GM21515 (cell line): ENCODE results near the gene DCAF12.
"Not testable (repeated sequence)": the region's sequence is repeated elsewhere in the genome, so short reads cannot be mapped to it uniquely, and the experiment has no call there.

ENCODE experiments used
- ATAC-seq: cut with Tn5 transposase; IDR thresholded peaks from one replicate; pipeline ENCODE4 v1.9.1; 2021; ENCODE audit not compliant: unreplicated experiment

DCAF12 gene

DNA sequence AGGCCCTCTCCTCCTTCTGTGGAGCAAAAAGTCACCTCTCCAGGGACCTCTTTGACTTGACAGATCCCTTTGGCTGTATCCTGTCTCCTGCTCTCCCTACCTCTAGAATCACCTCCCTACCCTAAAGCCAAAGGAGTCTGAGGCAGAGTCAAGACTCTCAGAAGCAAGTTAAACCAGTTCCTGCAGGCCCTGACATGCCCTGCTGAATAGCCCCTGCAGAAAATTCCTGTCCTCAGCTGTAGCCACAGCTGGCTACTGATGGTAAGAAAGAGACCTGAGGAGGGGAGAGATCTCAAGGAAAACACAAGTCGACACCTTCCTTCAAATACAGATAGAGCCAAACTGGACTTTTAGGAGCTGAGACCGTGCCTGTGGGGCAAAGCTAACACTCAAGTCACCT, 54.1 kb downstream of the DCAF12 start:
- no peak for ATAC-seq

DNA sequence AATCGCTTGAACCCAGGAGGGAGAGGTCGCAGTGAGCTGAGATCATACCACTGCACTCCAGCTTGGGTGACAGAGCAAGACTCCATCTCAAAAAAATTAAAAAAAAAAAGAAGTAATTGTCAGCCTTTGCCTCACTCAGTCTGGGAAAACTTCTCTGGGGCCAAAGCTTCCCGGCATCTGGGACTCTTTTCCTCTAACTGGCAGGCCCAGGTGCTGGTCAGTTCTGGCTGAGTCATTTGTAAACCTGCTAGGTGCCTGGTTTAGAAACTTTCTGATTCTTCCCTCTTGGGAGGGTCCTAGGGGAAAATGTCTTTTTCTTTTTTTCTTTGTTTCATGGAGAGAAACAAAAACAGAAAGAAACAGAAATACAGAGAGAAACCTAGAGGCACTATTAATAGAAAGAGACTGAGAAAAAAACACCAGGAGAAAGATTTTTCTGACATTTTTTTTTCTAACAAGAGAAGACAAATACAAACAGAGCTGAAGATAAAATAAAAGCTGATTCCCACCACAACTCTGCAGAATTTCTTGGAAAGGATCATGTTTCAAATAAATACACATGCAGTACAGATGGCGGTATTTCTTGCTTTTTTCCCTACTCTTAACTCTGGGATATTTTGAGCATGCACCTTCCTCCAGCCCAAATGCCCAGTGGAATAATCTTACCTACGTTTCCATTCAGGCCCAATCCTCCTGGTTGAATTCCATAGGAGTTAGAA, 55.7 kb downstream of the DCAF12 start:
- ATAC-seq = no peak

DNA sequence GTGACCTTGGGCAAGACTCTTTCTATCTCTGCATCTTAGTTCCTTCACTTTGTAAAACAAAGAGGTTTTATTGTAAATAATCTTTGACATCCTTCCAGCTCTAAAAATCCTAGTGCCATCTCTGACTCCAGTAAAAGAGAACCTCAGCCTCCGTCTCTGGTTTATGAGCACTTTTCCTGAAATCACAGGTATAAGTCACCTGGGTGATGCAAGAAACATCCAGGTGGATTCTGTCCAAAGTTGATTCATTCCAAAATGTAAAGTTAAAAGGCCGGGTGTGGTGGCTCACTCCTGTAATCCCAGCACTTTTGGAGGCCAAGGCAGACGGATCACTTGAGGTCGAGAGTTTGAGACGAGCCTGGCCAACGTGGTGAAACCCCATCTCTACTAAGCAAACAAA, 56.7 kb downstream of the DCAF12 start:
- no peak for ATAC-seq

DNA sequence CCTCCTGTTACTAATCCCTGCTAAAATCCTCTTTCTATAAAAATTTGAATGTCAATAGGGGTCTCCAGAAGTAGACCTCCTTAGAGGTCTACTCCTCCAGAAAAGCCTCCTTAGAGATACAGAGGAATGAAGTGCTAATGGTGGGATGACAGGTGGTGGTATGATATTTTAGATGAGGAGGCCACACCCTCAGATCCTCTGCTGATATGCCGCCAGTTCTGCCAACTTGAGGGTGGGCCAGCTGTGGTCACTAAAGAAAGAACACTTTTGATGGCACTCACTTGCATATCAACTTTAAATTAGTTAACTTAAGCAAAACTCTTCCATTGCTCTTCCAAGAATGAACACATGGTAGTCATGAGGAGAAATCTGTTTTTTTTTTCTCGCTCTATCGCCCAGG, 61.0 kb downstream of the DCAF12 start:
- ATAC-seq = no peak

DNA sequence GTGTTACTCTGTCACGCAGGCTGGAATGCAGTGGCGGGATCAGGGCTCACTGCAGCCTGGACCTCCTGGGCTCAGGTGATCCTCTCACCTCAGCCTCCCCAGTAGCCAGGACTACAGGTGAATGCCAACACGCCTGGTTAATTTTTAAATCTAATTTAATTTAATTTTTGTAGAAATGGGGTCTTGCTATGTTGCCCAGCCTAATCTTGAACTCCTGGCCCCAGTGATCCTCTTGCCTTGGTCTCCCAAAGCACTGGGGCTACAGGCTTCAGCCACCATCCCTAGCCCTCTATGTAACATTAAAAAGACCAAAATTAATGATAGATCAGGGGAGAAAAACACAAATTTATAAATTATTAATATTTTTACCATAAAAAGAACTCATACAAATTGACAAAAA, 66.5 kb downstream of the DCAF12 start:
- ATAC-seq = no peak

DNA sequence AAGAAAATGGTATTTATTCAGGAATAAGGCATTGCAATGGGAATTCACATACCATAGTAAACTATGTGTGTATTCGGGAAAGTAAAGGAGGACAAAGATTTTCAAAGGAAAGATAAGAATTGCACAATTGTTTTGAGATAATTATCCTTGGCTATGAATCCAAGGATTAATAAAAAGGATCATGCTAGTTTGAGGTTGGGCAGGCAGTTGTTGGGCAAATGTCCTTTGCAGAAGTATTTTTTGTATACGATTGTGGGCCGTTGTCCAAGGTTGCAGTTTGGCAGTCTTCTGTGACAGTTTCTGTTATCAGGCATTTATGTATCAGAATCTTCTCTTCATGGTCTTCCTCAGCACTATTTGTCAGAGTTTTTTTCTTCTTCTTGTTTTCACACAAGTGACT, 67.2 kb downstream of the DCAF12 start:
- ATAC-seq = no peak

DNA sequence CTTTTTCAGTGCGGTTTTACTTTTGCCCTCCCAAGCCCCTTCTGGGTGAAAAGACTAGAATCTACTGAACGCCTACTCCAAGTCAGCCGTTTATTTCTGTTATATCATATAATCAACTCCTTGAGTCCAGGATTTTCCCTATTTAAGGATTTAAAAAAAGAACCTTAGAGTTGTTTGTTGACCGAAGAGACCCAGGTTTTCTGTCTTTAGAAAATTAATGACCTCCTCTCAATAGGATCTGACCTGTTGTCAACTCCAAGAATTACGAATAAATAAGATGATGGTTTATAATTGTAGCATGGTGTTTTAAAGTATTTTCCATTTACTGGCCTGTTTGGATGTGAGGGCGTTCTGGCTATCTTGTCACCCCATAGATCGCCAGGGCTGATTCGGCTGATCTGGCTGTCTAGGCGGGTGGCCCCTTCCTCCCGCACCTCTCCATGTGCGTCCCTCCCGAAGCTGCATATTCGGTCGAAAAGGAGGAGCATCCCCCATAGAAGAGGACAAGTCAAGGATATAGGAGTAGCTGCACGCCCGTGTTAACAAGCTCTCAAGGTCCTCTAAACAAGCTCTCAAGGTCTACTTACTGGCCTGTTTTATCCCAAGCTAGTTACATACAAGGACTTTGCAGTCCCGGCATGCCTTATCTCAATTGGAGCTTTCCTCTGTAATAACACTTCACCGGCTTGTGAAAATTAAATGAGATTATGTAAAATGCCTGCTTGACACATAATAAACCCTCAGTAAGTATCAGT, 76.7 kb downstream of the DCAF12 start:
- ATAC-seq = no peak

DNA sequence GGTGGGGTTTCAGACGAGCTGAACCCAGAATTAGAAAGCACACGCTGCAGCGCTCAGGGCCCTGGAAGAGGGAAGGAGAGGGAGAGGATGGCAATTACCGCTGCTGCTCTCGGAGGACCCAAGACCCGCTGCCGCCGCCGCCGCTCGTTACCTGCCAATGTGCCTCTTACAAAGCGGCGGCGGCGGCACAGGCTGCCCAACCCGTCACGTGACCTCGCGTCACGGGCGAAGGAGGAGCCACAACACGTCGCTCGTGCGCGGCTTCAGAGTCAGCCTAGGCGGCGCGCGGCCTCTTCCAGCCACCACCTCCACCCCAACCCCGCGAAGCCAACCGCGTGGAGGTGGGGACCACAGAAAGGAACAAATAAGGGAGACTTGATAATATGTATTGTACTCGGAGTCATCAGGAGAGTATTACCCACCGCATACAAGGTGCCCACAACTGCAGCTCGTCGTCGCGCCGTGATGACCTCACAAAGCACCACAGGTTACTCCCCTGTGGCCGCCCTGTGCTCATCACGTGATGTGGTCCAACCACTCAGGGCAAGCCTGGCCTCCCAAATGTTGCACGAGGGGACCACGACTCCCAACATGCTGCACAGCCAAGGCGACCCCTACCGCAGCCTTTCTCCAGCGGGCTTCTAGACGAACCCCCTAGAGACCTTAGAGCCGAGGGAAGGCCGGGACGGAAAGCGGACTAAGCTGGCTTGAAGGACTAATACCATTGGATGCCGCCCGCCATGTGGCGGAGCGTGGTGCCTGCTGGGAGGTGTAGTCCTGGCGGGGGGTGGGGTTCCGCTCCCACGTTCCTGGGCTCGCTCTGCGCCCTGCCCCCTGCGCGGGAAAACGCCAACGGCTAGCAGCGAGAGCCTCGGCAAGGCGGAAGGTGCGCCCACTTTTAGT, 77.5 kb downstream of the DCAF12 start, which contains the start of gene UBAP2:
TSS of gene UBAP2 (minus strand) at position 161 of the 903 bp plus-strand sequence. CDS start 31,739 bp downstream, outside the sequence.
- peak; percentile 70 for ATAC-seq

DNA sequence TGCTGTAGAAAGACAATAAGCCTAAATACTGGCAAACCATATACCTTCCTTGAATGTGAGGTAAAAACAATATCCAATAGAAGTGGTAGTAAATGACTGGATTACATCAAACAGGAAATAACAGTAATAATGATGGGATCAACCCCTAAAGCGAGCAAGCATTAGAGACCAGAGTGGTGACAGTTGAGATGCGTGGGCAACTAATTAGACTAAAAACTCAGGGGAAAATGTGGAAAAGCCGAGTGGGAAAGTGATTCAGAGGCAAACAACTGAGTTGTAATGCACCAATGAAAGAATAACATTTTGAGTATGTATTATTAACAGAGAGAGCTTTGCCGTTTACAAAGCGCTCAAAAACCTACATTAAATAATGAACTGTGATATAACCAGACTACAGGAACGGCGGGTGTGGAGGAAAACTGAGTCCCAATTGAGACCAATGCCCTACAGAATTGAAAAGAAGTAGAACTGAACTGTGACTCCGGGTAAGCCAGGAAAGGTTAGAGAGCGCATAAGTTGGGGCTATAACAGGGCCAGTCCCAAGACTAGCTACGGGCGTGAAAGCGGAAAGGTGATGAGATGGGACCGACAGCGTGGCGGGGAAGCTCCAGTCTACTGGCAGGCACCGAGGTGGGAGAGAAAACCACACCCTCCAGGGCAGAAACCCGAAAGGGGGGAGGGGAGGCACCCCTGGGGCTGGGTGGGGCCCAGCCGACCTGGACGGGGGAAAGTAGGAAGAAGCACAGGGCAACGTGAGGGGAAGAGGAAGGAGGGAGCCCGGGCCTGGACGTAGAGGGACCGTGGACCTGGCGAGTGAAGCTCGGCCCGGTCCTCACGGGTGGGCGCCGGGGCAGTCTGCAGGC, 78.4 kb downstream of the DCAF12 start:
- ATAC-seq = peak; percentile 34

DNA sequence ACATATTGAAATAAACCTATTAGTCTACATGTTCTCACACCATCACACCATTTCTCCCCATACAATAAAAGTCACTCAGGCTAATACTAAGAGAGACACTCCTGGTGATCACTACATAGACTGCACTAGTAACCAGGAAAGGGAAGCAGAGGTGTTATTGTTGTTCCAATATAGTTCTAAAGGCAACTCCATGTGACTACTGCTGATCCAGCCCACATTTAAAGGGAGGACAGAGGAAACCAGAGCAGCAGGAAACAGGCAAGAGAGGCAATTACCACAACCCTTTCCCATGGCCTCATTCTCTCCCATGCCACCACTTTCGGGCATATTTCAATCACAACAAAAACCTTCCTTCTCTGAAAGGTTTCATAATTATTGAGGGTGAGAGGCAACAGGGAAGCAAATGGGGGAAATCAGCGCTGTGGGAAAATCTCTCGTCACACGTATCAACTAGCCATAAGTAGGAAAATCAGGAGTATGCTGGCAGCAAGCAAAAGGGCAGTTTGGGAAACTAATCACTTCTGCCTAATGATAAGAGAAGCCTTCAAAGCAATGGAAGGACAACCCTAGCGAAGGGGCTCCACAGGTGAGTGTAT, 79.6 kb downstream of the DCAF12 start:
- no peak for ATAC-seq

DNA sequence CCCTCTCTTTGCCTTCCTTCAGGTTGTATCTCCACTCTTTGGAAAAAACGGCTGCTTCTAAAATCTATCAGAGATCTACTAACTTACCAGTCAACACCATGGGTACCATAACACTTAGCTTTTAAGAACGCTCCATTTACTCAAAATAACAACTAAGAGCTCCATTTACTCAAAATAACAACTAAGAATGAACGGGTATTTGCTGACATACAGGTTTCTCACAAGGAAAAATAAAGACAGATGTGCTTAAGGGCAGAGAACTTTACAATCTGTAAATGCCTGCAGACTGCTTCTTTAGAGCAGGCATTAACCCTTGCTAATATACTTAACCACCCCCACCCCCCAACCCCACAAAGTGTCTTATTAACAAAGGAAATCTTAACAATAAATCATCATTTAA, 80.6 kb downstream of the DCAF12 start:
- ATAC-seq = no peak

DNA sequence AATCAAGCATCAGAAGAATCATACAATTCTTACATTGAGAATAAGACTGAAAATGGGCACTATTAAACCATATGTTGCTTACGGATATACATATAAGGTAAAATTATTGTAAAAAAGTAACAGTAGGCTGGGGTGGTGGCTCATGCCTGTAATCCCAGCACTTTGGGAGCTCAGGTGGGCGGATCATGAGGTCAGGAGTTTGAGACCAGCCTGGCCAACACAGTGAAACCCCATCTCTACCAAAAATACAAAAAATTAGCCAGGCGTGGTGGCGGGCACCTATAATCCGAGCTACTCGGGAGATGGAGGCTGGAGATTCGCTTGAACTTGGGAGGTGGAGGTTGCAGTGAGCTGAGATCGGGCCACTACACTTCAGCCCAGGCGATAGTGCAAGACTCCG, 84.4 kb downstream of the DCAF12 start:
- not testable (repeated sequence) for ATAC-seq

DNA sequence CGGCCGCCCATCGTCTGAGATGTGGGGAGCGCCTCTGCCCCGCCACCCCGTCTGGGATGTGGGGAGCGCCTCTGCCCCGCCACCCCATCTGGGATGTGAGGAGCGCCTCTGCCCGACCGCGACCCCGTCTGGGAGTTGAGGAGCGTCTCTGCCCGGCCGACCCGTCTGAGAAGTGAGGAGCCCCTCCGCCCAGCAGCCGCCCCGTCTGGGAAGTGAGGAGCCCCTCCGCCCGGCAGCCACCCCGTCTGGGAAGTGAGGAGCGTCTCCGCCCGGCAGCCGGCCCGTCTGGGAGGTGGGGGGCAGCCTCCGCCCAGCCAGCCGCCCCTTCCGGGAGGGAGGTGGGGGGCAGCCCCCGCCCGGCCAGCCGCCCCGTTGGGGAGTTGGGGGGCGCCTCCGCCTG, 87.6 kb downstream of the DCAF12 start:
- not testable (repeated sequence) for ATAC-seq

DNA sequence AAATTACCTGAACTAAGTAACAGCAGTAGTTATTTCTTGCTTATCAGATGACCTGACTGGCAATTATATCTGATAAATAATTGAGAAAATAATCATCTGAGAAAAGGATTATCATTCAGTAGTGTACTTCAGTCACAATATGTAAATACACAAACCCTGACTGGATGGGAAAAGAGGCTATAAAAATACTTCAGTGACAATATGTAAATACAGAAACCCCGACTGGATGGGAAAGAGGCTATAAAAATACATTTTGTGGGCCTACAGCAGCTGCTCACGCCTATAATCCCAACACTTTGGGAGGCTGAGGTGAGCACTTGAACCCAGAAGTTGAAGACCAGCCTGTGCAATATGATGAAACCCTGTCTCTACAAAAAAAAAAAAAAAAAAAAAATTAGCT, 88.9 kb downstream of the DCAF12 start:
- ATAC-seq = no peak

DNA sequence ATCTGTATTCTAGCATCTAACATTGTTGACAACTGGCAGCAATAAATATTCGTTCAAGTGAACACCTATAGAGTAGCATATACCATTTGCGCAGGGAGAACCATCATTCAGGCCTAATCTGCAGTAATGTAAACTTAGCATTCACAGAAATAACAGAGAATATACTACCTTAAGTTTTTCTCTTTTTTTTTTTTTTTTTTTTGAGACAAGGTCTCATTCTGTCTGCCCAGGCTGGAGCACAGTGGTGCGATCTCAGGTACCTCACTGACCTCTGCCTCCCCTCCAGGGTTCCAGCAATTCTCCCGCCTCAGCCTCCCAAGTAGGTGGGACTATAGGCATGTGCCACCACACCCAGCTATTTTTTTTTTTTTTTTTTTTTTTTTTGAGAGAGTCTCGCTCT, 89.9 kb downstream of the DCAF12 start:
- ATAC-seq = no peak
